HCT116 (cell line): Measurements from ENCODE around the gene ABCC1.

ENCODE experiments used
- CTCF ChIP-seq, 3 experiments: fragments of 200-600 bp in 1 of 3; sonication (generic) in 1 of 3; IDR thresholded peaks in 2 of 3; conservative IDR thresholded peaks in 1 of 3; 2 replicates each; pipeline ENCODE4 v1.5.1; 2012 to 2017; ENCODE audit warnings: low read depth in 2 of 3, low read length in 2 of 3, antibody characterized with exemption in 1 of 3, borderline replicate concordance in 1 of 3, control low read depth in 1 of 3, mild to moderate bottlenecking in 1 of 3, mixed read lengths in 1 of 3, mixed run types in 1 of 3, moderate library complexity in 1 of 3; ENCODE audit not compliant: insufficient read depth in 1 of 3
- EZH2 ChIP-seq: fragments of 200-600 bp; sonication (generic); IDR thresholded peaks from 2 replicates; pipeline ENCODE4 v1.6.1; 2017; ENCODE audit warnings: antibody characterized with exemption, mixed run types
- EZH2phosphoT487 ChIP-seq: fragments of 200-600 bp; IDR thresholded peaks from 2 replicates; pipeline ENCODE4 v1.6.1; 2018; ENCODE audit warnings: antibody characterized with exemption, borderline replicate concordance
- FOSL1 ChIP-seq: IDR thresholded peaks from 2 replicates; pipeline ENCODE4 v1.6.1; 2012; ENCODE audit warnings: low read depth
- JUND ChIP-seq: IDR thresholded peaks from 2 replicates; pipeline ENCODE4 v1.6.1; 2012
- POLR2A ChIP-seq: IDR thresholded peaks from 2 replicates; pipeline ENCODE4 v1.7.0; 2011; ENCODE audit warnings: borderline replicate concordance; ENCODE audit not compliant: insufficient read depth, insufficient read length; ENCODE audit errors: extremely low read depth
- POLR2AphosphoS5 ChIP-seq: IDR thresholded peaks from 2 replicates; pipeline ENCODE4 v1.6.1; 2011; ENCODE audit warnings: mild to moderate bottlenecking, low read depth, low read length, moderate library complexity
- REST ChIP-seq: IDR thresholded peaks from 2 replicates; pipeline ENCODE4 v1.6.1; 2012; ENCODE audit warnings: low read depth
- TCF7L2 ChIP-seq: IDR thresholded peaks from 2 replicates; pipeline ENCODE4 v1.7.0; 2011; ENCODE audit warnings: borderline replicate concordance, inconsistent platforms; ENCODE audit not compliant: insufficient read depth, insufficient read length; ENCODE audit errors: extremely low read depth
- ZFX ChIP-seq: fragments of 450-650 bp; IDR thresholded peaks from 2 replicates; pipeline ENCODE4 v1.6.1; 2017

GRCh38 chr16:16045879-16046278 lies 96.5 kb downstream of the ABCC1 start:
- peak in 2 of 3 experiments; percentile 41 to 50; a peak in 4 of 6 replicates for TF ChIP-seq CTCF (IDR thresholded peaks at IDR 0.05 in 2 of 3, conservative IDR thresholded peaks at IDR 0.05 in 1 of 3; ENCODE audit: borderline replicate concordance in 1 of 3, insufficient read depth in 1 of 3, low read depth in 2 of 3, low read length in 2 of 3)
- no peak for TF ChIP-seq EZH2phosphoT487
- no peak for TF ChIP-seq EZH2
- TF ChIP-seq REST: no peak
- TF ChIP-seq POLR2A: no peak
- no peak for TF ChIP-seq FOSL1
- TF ChIP-seq ZFX: no peak
- TF ChIP-seq POLR2AphosphoS5: no peak
- TF ChIP-seq JUND: no peak
- no peak for TF ChIP-seq TCF7L2
